Naive B cell (primary cell): ENCODE results near the gene MYOM1. TPM values are rescaled to one million over a fixed set of nuclear protein-coding genes. Genes with fewer than 3 reads are reported as not detected.
"Not testable (repeated sequence)": the region's sequence is repeated elsewhere in the genome, so short reads cannot be mapped to it uniquely, and the experiment has no call there.

Experiments used
- ATAC-seq, 2 donors: fragments of 150-1000 bp; cut with Tn5 transposase; 2 replicates each; pipeline ENCODE4 v1.10.0; 2021; ENCODE audit warnings: low read depth in 2 of 2, mild to moderate bottlenecking in 2 of 2, moderate library complexity in 2 of 2
- DNase-seq: peaks from one replicate; pipeline ENCODE4 v3.0.0; 2022
- H3K27ac Mint-ChIP-seq, 6 donors: one replicate each; pipeline ENCODE4 v1.8.0; 2020 to 2022; ENCODE audit warnings: mild to moderate bottlenecking in 6 of 6, mixed read lengths in 6 of 6, moderate library complexity in 5 of 6, inconsistent platforms in 2 of 6
- H3K27me3 Mint-ChIP-seq, 3 donors: one replicate each; pipeline ENCODE4 v1.8.0; 2021 to 2022; ENCODE audit warnings: mixed read lengths in 3 of 3, mild to moderate bottlenecking in 1 of 3
- H3K36me3 Mint-ChIP-seq, 2 donors: one replicate each; pipeline ENCODE4 v1.8.0; 2020 to 2022; ENCODE audit warnings: mixed read lengths in 2 of 2, inconsistent platforms in 1 of 2, mild to moderate bottlenecking in 1 of 2
- H3K4me1 Mint-ChIP-seq, 3 donors: one replicate each; pipeline ENCODE4 v1.8.0; 2020 to 2022; ENCODE audit warnings: mixed read lengths in 3 of 3, inconsistent platforms in 1 of 3, mild to moderate bottlenecking in 1 of 3, moderate library complexity in 1 of 3
- H3K4me3 Mint-ChIP-seq, 8 donors: one replicate each; pipeline ENCODE4 v1.8.0; 2020 to 2022; ENCODE audit warnings: mild to moderate bottlenecking in 8 of 8, mixed read lengths in 8 of 8, moderate library complexity in 8 of 8, inconsistent platforms in 2 of 8
- H3K9me3 Mint-ChIP-seq, 7 donors: one replicate each; pipeline ENCODE4 v1.8.0; 2020 to 2022; ENCODE audit warnings: mixed read lengths in 7 of 7, mild to moderate bottlenecking in 5 of 7, inconsistent platforms in 2 of 7, moderate library complexity in 1 of 7
- polyA plus RNA-seq, 6 donors: library from polyadenylated mRNA; unstranded; fragments of 300-500 nt; fragmentation: Illumina TruSeq; gene quantifications; one replicate each; pipeline ENCODE4 v1.2.3, GENCODE V29; 2021; ENCODE audit warnings: low read depth in 6 of 6

MYOM1 gene
- polyA plus RNA-seq, 6 donors from 2014 or later = 0.08 to 1.5 (median 0.85) TPM; not detected in 1

DNA sequence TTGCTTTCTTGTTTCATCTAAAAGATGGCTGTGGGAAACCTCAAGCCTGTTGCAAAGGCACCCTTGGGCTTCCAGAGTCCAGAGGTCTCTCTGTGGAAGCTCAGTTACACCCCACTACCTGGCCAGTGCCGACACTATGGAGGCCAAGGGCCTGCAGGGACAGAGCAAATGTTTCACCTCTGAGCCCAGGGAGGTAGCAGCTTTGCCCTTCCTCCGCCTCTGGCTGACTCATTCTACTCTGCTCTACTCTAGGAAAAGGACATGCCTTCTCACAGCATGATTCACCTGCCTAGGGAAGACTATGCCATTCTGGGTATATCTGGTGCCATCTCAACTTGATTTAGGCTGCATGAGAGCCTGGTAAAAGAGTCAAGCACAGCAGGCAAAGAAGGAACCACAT is 12.2 kb downstream of the MYOM1 start:
- Mint-ChIP-seq H3K9me3 (peaks cover 0 to 41% (median 30%) of the 10 kb centered on the region in 7 donors), H3K4me1 (peaks cover 0 to 4% (median 0%) of the 10 kb centered on the region in 3 donors), H3K27ac (peak overlapping the region in 1 of 6 donors; percentile 76), H3K27me3 (peaks cover 0 to 6% (median 0%) of the 10 kb centered on the region in 3 donors), H3K4me3 (no peak overlapping the region), H3K36me3 (peaks cover 18 to 38% of the 10 kb centered on the region in 2 donors)
- ATAC-seq (no peak), DNase-seq (no peak)

DNA sequence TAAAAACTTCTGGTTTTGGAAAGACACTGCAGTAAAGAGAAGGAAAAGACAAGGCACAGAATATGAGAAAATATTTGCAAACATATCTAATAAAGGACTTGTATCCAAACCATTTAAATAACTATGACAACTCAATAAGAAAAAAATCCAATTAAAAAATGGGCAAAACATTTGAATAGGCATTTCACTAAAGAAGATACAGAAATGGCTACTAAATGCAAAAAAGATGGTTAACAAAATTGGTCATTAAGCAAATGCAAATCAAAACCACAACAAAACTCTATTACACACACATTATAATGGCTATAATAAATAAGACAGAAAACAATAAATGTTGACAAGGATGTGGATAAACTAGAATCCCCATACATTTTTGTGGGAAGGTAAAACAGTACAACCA is 14.5 kb downstream of the MYOM1 start:
- ATAC-seq = no peak
- Mint-ChIP-seq H3K4me3 (no peak overlapping the region), H3K4me1 (peaks cover 0 to 4% (median 0%) of the 10 kb centered on the region in 3 donors), H3K27me3 (peaks cover 0 to 6% (median 0%) of the 10 kb centered on the region in 3 donors), H3K9me3 (peaks cover 0 to 49% (median 34%) of the 10 kb centered on the region in 7 donors), H3K27ac (peak overlapping the region in 1 of 6 donors; percentile 15), H3K36me3 (peaks cover 18 to 39% of the 10 kb centered on the region in 2 donors)
- no peak for DNase-seq

DNA sequence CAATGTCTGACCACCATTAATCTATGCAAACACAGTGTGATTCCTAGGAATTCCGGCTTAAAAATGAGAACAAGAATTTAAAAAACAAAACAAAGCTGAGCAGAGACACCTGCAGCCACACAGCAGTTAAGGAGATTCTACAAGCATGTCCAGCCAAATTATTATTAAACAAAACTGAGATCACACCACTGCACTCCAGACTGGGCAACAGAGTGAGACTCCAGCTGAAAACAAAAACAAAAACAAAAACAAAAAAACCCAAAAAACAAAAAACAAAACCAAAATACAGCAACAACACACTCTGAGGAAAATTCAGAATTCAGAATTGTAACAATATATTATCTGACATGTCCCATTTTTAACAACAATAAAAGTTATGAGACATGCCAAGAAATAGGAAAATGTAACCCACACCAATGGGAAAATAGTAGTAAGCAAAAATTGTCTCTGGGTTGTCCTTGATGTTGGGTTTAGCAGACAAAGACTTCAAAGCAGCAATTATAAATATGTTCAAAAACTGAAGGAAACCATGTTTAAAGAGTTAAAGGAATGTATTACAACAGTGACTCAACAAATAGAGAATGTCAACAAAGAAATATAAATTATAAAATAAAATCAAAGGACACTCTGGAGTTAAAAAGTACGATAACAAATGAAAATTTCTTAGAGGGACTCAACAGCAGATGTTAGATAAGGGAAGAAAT is 19.7 kb downstream of the MYOM1 start:
- peaks cover 0 to 33% (median 24%) of the 10 kb centered on the region in 7 donors for H3K9me3 Mint-ChIP-seq
- H3K27me3 Mint-ChIP-seq = peaks cover 0 to 6% (median 0%) of the 10 kb centered on the region in 3 donors
- no peak for DNase-seq
- peaks cover 8 to 26% of the 10 kb centered on the region in 2 donors for H3K36me3 Mint-ChIP-seq
- no peak overlapping the region for H3K4me3 Mint-ChIP-seq
- no peak for ATAC-seq
- H3K4me1 Mint-ChIP-seq = no peaks in the 10 kb centered on the region
- peak overlapping the region in 1 of 6 donors; percentile 30 for H3K27ac Mint-ChIP-seq

GRCh38 chr18:3198260-3198860 is 21.4 kb downstream of the MYOM1 start:
- not testable (repeated sequence) for ATAC-seq, H3K27me3 Mint-ChIP-seq, H3K4me1 Mint-ChIP-seq, DNase-seq, H3K4me3 Mint-ChIP-seq, H3K27ac Mint-ChIP-seq
- peaks cover 0 to 14% of the 10 kb centered on the region in 2 donors for H3K36me3 Mint-ChIP-seq
- H3K9me3 Mint-ChIP-seq = peaks cover 0 to 16% (median 9%) of the 10 kb centered on the region in 7 donors

GRCh38 chr18:3194947-3195612 is 24.7 kb downstream of the MYOM1 start:
- H3K4me1 Mint-ChIP-seq = no peaks in the 10 kb centered on the region
- H3K27me3 Mint-ChIP-seq = no peaks in the 10 kb centered on the region
- H3K9me3 Mint-ChIP-seq = no peaks in the 10 kb centered on the region
- no peak for DNase-seq
- H3K4me3 Mint-ChIP-seq = no peak overlapping the region
- H3K27ac Mint-ChIP-seq = no peak overlapping the region
- peaks cover 0 to 11% of the 10 kb centered on the region in 2 donors for H3K36me3 Mint-ChIP-seq
- no peak for ATAC-seq

GRCh38 chr18:3193331-3193730 is 26.4 kb downstream of the MYOM1 start:
- ATAC-seq (no peak), DNase-seq (no peak)
- Mint-ChIP-seq H3K36me3 (peaks cover 0 to 5% of the 10 kb centered on the region in 2 donors), H3K27me3 (no peaks in the 10 kb centered on the region), H3K4me1 (no peaks in the 10 kb centered on the region), H3K27ac (no peak overlapping the region), H3K4me3 (no peak overlapping the region), H3K9me3 (no peaks in the 10 kb centered on the region)

DNA sequence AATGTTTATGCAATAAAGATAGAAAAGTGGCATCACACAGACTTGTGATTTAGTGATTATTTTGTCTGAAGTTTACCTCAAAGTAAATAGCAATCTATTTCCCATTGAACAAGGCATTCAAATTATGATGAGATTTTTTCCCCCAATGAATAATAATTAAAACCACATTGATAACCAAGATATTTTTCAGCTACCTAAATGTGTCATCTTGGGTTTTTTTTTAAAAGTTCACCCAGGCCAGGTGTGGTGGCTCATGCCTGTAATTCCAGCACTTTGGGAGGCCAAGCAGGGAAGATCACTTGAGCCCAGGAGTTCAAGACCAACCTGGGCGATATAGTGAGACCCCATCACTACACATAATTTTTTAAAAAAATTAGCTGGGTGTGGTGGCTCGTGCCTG is 27.0 kb downstream of the MYOM1 start:
- no peaks in the 10 kb centered on the region for H3K9me3 Mint-ChIP-seq
- ATAC-seq (no peak), DNase-seq (no peak)
- no peak overlapping the region for H3K4me3 Mint-ChIP-seq
- no peaks in the 10 kb centered on the region for H3K27me3 Mint-ChIP-seq
- peaks cover 0 to 5% of the 10 kb centered on the region in 2 donors for H3K36me3 Mint-ChIP-seq
- H3K4me1 Mint-ChIP-seq = no peaks in the 10 kb centered on the region
- no peak overlapping the region for H3K27ac Mint-ChIP-seq

GRCh38 chr18:3192286-3192685 is 27.5 kb downstream of the MYOM1 start:
- Mint-ChIP-seq H3K27ac (no peak overlapping the region), H3K27me3 (no peaks in the 10 kb centered on the region), H3K4me3 (no peak overlapping the region), H3K36me3 (peaks cover 0 to 8% of the 10 kb centered on the region in 2 donors), H3K9me3 (no peaks in the 10 kb centered on the region), H3K4me1 (no peaks in the 10 kb centered on the region)
- no peak for DNase-seq
- no peak for ATAC-seq

DNA sequence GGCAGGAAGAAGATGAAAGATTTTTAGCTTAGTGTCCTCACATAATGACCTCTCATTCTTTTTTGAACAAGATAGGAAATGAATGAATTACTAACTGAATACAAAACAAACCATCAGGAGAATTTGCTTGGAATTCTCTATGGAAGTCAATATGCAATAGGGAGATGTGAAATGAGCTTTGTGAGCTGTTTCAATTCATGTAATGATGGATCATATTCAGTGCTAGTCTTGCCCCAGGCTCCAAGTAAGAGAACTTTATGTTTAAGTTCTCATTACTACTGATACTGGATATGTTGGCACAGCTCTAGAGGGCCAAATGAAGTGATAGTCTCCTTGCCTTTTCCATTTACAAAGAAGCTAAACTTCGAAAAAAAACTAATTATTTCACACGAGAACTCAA is 29.2 kb downstream of the MYOM1 start:
- H3K27me3 Mint-ChIP-seq = no peaks in the 10 kb centered on the region
- DNase-seq = no peak

GRCh38 chr18:3189884-3190283 is 29.9 kb downstream of the MYOM1 start:
- H3K4me3 Mint-ChIP-seq = no peak overlapping the region
- no peak for ATAC-seq
- H3K36me3 Mint-ChIP-seq = peaks cover 0 to 10% of the 10 kb centered on the region in 2 donors

More for the DNA sequence above, 29.2 kb downstream of the MYOM1 start:
- no peak overlapping the region for H3K27ac Mint-ChIP-seq
- peaks cover 0 to 10% of the 10 kb centered on the region in 2 donors for H3K36me3 Mint-ChIP-seq
- H3K9me3 Mint-ChIP-seq = no peaks in the 10 kb centered on the region
- no peaks in the 10 kb centered on the region for H3K4me1 Mint-ChIP-seq
- ATAC-seq = no peak
- no peak overlapping the region for H3K4me3 Mint-ChIP-seq

DNA sequence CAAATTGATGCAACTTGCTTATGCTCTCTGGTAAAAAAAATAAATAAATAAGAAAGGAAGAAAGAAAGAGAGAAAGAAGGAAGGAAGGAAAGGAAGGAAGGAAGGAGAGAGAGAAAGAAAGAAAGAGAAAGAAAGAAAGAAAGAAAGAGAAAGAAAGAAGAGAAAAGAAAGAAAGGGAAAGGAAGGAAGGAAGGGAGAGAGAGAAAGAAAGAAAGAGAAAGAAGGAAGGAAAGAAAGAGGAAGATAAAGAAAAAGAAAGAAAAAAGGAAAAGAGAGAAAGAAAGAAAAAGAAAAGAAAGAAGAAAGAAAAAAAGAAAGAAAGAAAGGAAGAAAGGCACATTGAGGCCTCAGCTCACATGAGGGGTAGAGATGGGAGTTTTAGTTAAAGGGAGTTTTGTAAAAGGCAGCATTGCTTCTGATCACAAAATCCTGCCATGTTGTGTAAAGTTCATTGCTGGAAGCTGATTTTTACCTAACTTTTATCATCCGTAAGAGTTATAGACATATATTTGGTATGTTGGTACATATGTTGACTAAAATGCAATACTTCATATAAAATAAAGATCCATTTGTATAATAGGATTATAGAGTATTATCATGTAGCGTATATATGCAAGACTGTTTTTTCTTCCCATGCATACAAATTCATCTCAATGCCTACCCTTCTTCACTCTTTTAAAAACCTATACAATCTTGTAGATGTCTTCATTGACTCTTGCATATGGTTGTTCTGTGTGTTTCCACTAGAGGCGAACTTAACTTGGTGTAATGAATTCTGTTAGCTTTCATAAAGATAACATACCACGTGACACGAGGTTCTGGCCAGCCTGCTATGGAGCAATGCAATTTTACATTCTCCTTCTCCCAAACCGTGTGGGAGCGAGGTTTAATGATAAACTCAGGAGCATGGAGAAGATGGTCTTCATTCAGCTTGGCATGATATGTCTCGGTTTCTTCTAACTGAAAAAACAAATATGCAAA is 32.8 kb downstream of the MYOM1 start:
- H3K9me3 Mint-ChIP-seq = no peaks in the 10 kb centered on the region
- peaks cover 0 to 8% of the 10 kb centered on the region in 2 donors for H3K36me3 Mint-ChIP-seq
- H3K4me3 Mint-ChIP-seq = no peak overlapping the region

More at GRCh38 chr18:3189884-3190283, 29.9 kb downstream of the MYOM1 start:
- DNase-seq = no peak
- H3K27ac Mint-ChIP-seq = no peak overlapping the region
- H3K9me3 Mint-ChIP-seq = no peaks in the 10 kb centered on the region
- H3K4me1 Mint-ChIP-seq = no peaks in the 10 kb centered on the region
- H3K27me3 Mint-ChIP-seq = no peaks in the 10 kb centered on the region

GRCh38 chr18:3184275-3184963 is 35.3 kb downstream of the MYOM1 start:
- DNase-seq (no peak), ATAC-seq (no peak)
- H3K4me1 Mint-ChIP-seq = peaks cover 3 to 5% (median 4%) of the 10 kb centered on the region in 3 donors
- H3K36me3 Mint-ChIP-seq = peaks cover 0 to 4% of the 10 kb centered on the region in 2 donors
- H3K27me3 Mint-ChIP-seq = no peaks in the 10 kb centered on the region
- no peak overlapping the region for H3K4me3 Mint-ChIP-seq
- H3K27ac Mint-ChIP-seq = peak overlapping the region in 1 of 6 donors; percentile 38
- no peaks in the 10 kb centered on the region for H3K9me3 Mint-ChIP-seq

More for the DNA sequence above, 32.8 kb downstream of the MYOM1 start:
- no peak for ATAC-seq
- Mint-ChIP-seq H3K27ac (peak overlapping the region in 2 of 6 donors; percentile 39 to 94), H3K27me3 (no peaks in the 10 kb centered on the region), H3K4me1 (no peaks in the 10 kb centered on the region)
- no peak for DNase-seq
